Left renal pelvis (tissue), 4 donors: ENCODE data around the gene TDRD7. TPM values are rescaled to one million over a fixed set of nuclear protein-coding genes. Genes with fewer than 3 reads are reported as not detected.

Experiments used
- DNase-seq, 4 donors: peaks; one replicate each; pipeline ENCODE4 v3.0.0-alpha.2; 2013; ENCODE audit warnings: low read depth in 4 of 4, low spot score in 3 of 4
- polyA plus RNA-seq, 4 donors: library from polyadenylated mRNA; unstranded; fragments of 120-200 nt; gene quantifications; one replicate each; pipeline ENCODE4 v1.2.1, GENCODE V29; 2013; ENCODE audit not compliant: insufficient read length in 4 of 4

TDRD7 gene
- 1 to 10 TPM; 4.0 to 8.8 (median 7.5) TPM for polyA plus RNA-seq

GRCh38 chr9:97411789-97412625 is at the start of gene TDRD7:
Gene TDRD7 (plus strand): TSS chr9:97412096. CDS start chr9:97428466, 16,370 bp downstream.
- peak; percentile 53 to 64 (median 56) for DNase-seq

- no peak for DNase-seq
Measured at GRCh38 chr9:97362777-97363545, 48.9 kb upstream of the TDRD7 start.

DNA sequence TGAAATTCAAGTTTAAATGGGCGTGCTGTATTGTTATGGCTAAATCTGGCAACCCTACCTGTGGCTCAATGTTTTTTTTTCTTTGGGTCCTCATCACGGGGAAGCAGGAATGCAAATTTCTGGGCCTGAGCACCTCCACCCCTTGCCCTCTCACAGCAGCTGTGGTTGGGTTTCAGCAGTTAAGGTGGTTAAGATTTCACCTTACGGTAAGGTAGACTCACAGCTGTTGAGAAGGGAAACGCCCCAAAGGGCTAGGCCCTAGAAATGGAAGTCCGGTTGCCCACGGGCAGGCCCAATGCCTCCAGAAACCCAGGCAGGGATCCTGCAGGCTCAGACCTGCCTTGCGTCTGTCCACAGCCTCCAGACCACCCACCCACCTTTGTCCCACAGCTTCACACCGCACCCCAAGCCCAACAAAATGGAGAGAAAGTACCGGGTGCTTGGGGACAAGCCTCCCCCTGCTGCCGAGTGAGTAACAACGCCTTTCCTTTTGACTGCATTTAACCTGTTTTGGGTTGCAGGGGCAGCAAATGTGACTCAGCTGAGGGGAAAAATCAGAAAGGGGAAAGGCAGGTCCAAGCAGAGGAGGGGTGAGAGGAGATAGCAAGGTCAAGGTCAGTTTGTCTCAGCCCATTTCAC is 48.1 kb upstream of the TDRD7 start:
- no peak for DNase-seq

DNA sequence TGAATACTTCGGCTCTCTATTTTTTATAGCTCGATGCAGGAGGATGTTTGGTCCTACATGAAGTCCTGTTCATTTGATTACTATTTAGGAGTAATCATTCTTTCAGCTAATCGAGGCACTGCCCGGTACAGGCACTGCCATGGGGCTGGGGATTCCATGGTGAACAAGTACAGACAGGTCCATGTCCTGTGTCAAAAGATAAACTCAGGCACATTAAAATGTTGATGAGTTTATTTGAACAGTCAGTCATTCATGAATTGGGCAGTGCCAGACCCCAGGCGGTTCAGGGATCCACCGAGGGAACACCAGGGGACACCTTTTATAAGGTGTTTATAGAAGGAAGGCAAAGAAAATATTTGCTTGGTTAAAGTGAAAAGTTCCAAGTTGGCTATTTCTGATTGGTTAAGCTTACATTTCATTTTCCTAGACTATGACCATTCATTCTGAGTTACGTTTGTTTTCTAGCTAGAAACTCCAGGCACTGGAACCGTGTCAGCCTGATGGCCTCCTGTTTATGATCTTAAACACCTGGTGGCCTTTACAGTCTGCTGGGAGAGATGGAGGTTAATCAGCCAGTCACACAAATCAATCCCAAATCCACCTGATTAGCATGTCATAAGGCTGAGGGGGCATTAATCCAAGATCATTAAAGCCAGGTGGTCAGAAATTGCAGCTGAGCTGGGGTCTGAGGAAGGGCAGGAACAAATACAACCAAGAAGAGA is 47.0 kb upstream of the TDRD7 start:
- DNase-seq = no peak

- DNase-seq = no peak
Measured at GRCh38 chr9:97365634-97366033, 46.3 kb upstream of the TDRD7 start.

- no peak for DNase-seq
Measured at GRCh38 chr9:97366476-97366875, 45.4 kb upstream of the TDRD7 start.

GRCh38 chr9:97366889-97367288 is 45.0 kb upstream of the TDRD7 start:
- DNase-seq = no peak

DNA sequence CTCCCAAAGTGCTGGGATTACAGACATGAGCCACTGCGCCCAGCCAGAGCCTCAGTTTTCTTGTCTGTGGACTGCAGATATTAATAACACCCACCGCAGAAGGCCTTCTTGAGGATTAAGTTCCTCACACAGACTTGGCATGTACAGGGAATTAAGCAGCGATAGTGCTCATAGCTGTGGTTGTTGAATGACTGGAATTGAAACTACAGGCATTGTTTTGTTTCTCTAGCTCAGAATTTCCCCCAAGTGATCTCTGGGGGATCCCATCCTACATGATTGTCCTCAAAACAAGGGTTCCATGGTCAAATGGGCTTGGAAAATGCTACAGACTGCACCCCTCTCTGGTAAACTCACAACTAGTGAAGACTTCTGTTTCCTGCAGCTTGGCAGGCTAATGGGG is 44.2 kb upstream of the TDRD7 start:
- DNase-seq = no peak

DNA sequence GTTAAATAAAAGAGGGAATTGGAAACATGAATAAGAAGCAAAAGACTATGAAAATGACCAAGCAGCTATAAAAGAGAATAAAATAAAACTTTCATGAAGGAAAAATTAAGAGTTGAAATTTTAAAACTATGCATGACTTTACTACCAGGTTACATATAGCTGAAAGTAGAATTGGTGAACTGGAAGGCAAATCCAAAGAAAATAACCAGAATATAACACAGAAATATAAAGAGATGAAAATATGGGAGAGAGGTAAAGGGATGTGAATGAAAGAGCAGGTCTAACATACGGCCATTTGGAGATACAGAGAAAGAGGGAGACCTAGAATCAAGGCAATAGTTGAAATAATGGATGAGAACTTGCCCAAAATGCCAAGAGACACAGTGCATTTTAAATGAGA is 42.9 kb upstream of the TDRD7 start:
- DNase-seq = no peak

- no peak for DNase-seq
Measured at GRCh38 chr9:97372580-97372979, 39.3 kb upstream of the TDRD7 start.

DNA sequence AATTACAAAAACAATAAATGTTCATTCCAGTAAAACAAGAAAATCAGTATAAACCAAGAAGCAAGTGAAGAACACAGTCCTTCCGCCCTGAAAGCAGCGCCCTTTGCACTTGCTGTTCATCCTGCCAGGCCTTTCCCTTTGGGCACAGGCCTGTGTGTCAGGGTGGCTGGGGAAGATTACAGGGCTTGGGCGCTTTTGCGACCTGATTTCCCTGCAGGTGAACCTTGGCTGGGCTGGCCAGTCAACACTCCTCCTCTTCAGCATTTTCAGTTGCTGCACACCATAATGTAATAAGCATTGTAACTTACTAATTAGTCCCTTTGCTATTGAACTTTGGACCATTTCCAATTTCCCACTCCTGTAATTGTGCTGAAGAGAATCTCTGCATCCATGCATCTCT is 38.6 kb upstream of the TDRD7 start:
- no peak for DNase-seq

DNA sequence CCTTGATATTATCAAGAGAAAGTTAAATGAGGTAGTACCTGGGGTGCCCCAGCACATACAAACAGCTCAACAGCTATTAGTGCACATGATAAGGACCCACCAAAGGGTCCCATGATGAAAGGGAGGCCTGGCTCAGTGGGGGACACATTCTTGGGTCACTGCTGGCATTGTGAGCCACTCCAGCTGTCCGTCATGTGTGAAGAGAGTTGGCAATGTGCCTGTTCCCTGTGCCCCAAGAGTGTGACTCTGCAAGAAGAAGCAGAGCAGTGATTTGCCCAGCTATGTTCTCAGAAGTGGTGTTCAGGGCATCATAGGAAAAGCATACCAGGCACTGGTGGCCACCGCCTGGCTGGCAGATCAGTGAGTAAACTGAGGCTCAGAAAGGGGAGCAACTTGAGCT is 37.1 kb upstream of the TDRD7 start:
- no peak for DNase-seq

- no peak for DNase-seq
Measured at GRCh38 chr9:97376902-97377301, 35.0 kb upstream of the TDRD7 start.

DNA sequence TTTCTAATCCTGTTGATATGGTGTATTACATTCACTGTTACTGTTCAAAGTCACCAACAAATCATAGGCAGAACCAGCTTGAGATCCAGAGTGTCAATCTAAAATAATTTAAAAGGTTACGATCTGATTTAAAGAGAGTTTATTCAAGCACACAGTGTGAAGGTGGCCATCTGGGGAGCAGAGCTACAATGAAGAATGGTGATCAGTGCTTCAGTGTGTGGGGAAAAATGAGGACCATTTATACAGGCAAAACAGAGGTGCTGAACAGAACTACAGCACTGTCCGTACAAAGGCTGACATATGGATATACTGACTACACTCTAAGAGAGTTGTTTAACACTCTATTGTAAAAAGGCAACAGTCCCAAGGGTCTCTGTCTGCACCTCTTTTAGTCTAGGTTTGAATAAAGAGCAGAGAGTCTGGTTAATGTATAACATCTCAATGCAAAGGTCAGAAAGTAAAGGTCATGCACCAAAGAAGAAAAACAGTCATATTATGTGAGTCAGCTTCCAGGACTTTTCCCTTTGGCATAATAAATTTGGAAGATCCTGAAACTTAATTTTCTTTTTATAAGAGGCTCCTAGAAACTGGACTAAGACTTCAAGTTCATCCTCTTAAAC is 29.7 kb upstream of the TDRD7 start:
- DNase-seq = peak in 1 of 4 donors; percentile 14

GRCh38 chr9:97384406-97385262 is 27.3 kb upstream of the TDRD7 start:
- no peak for DNase-seq

- no peak for DNase-seq
Measured at GRCh38 chr9:97385626-97386264, 26.2 kb upstream of the TDRD7 start.

GRCh38 chr9:97386265-97386633 is 25.6 kb upstream of the TDRD7 start:
- DNase-seq = no peak

- peak in 3 of 4 donors; percentile 56 to 73 (median 64) for DNase-seq
Measured at GRCh38 chr9:97386733-97387503, 25.0 kb upstream of the TDRD7 start.
